ENCODE data around the gene POLDIP2.

Gene POLDIP2

DNA sequence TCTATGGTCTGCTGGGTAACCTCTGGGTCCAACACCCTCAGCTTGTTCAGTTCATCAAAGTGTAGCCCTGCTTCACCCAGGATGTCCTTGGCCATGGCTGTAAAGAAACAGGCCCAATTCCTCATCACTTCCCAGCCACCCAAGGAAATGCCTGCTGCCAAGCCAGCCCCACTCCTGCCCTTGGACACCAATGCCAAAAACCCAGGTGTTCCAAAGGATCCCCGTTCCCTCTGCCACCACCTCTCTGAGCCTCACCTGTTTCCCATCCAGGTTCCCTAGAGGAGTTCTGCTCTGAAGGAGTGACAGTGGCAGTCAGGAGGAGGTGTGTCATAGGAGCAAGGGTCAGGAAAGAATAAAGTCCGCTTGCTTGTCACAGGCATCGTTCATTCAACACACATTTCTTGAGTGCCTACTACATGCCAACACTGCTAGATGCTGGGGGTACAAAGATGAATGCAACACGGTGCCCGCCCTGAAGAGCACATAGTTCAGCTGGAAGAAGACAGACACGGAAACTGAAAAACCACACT, 25.4 kb downstream of the POLDIP2 start:
- DNase-seq (ENCODE audit: low spot score in 2 of 2), result no peak
- Mint-ChIP-seq H3K27me3 (no peaks in the 10 kb centered on the region), H3K9me3 (no peaks in the 10 kb centered on the region), H3K27ac (no peak overlapping the region), H3K36me3 (peaks cover 8% of the 10 kb centered on the region), H3K4me3 (no peak overlapping the region), H3K4me1 (peaks cover 21% of the 10 kb centered on the region)
- no peak for ATAC-seq (ENCODE audit: low read depth)

DNA sequence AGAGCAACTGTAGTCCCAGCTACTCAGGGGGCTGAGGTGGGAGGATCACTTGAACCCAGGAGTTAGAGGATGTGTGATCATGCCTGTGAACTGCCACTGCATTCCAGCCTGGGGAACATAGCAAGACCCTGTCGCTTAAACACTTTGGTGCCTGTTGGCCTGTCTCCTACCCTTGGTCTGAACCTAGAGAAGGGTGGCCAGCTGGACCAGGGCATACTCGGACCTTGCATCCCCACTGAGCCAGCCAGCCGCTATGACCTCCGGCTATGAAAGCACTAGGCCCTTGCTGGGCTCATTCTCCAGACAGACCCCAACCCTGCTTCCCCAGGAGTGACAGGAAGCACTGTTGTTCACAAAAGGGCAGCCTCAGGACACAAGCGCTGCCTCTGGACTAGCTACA, 26.7 kb downstream of the POLDIP2 start:
- no peak for ATAC-seq (ENCODE audit: low read depth)
- Mint-ChIP-seq H3K27me3 (no peaks in the 10 kb centered on the region), H3K27ac (no peak overlapping the region), H3K9me3 (no peaks in the 10 kb centered on the region), H3K36me3 (peaks cover 10% of the 10 kb centered on the region), H3K4me3 (no peak overlapping the region), H3K4me1 (peaks cover 14% of the 10 kb centered on the region)
- DNase-seq (ENCODE audit: low spot score in 2 of 2), result no peak

- H3K9me3 Mint-ChIP-seq, result no peaks in the 10 kb centered on the region
- H3K4me1 Mint-ChIP-seq, result peaks cover 2% of the 10 kb centered on the region
- H3K27me3 Mint-ChIP-seq, result no peaks in the 10 kb centered on the region
- DNase-seq (ENCODE audit: low spot score in 2 of 2) (no peak), ATAC-seq (ENCODE audit: low read depth) (no peak)
- H3K27ac Mint-ChIP-seq, result no peak overlapping the region
- H3K36me3 Mint-ChIP-seq, result peaks cover 10% of the 10 kb centered on the region
- no peak overlapping the region for H3K4me3 Mint-ChIP-seq
These were observed 29.0 kb downstream of the POLDIP2 start for GRCh38 chr17:28328325-28328724.

GRCh38 chr17:28327709-28328108, 29.6 kb downstream of the POLDIP2 start:
- DNase-seq (ENCODE audit: low spot score in 2 of 2), result no peak
- Mint-ChIP-seq H3K4me1 (peaks cover 2% of the 10 kb centered on the region), H3K36me3 (peaks cover 10% of the 10 kb centered on the region), H3K27ac (no peak overlapping the region), H3K27me3 (no peaks in the 10 kb centered on the region), H3K9me3 (no peaks in the 10 kb centered on the region), H3K4me3 (no peak overlapping the region)
- no peak for ATAC-seq (ENCODE audit: low read depth)

DNA sequence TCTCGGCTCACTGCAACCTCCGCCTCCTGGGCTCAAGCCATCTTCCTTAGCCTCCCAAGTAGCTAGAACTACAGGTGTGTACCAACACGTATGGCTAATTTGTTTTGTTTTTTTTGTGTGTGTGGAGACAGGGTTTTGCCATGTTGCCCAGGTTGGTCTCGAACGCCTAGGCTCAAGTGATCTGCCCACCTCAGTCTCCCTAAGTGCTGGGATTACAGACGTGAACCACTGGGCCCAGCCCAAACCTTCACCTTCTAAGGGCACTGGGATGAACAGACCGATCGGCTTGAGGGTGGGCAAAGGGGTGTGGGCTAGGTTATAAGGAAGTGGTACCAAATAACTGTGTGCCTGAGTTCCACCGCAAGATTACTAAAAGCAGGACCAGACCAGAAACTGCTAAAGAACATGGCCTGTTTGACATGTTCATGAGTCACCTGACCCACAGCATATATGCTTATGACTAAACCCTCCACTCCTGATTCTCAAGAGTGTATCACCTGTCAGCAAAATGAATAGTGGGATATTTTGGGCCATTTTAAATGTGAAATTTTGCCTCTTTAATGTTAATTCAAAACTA, 30.2 kb downstream of the POLDIP2 start:
- ATAC-seq (ENCODE audit: low read depth) (no peak), DNase-seq (ENCODE audit: low spot score in 2 of 2) (no peak)
- no peak overlapping the region for H3K4me3 Mint-ChIP-seq
- no peaks in the 10 kb centered on the region for H3K27me3 Mint-ChIP-seq
- H3K27ac Mint-ChIP-seq, result no peak overlapping the region
- no peaks in the 10 kb centered on the region for H3K9me3 Mint-ChIP-seq
- peaks cover 8% of the 10 kb centered on the region for H3K36me3 Mint-ChIP-seq
- H3K4me1 Mint-ChIP-seq, result peaks cover under 1% of the 10 kb centered on the region

DNA sequence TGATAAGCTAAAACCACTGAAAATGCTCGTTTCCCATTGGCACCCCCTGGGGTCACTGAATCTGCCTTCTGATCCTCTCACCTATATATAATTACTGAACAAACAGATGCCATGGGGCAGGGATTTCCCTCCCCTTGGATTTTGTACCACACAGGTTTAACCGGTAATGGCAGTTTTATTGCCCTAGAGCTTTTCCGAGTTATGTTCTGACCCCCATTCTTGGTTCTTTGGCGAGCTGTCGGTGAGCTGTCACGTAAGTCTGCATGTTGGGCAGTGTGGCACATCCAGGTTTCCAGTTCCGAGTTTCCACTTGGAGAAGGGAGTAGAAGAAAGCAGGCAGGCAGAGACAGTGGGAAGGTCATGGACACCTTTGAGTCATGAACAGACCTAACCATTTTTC, 31.2 kb downstream of the POLDIP2 start:
- H3K36me3 Mint-ChIP-seq, result peaks cover 7% of the 10 kb centered on the region
- ATAC-seq (ENCODE audit: low read depth), result no peak

GRCh38 chr17:28325211-28325610, 32.1 kb downstream of the POLDIP2 start:
- H3K36me3 Mint-ChIP-seq, result peaks cover 7% of the 10 kb centered on the region
- no peak overlapping the region for H3K4me3 Mint-ChIP-seq
- no peaks in the 10 kb centered on the region for H3K9me3 Mint-ChIP-seq

More for the DNA sequence above, 31.2 kb downstream of the POLDIP2 start:
- Mint-ChIP-seq H3K4me1 (no peaks in the 10 kb centered on the region), H3K27me3 (no peaks in the 10 kb centered on the region), H3K9me3 (no peaks in the 10 kb centered on the region), H3K27ac (no peak overlapping the region), H3K4me3 (no peak overlapping the region)
- no peak for DNase-seq (ENCODE audit: low spot score in 2 of 2)

DNA sequence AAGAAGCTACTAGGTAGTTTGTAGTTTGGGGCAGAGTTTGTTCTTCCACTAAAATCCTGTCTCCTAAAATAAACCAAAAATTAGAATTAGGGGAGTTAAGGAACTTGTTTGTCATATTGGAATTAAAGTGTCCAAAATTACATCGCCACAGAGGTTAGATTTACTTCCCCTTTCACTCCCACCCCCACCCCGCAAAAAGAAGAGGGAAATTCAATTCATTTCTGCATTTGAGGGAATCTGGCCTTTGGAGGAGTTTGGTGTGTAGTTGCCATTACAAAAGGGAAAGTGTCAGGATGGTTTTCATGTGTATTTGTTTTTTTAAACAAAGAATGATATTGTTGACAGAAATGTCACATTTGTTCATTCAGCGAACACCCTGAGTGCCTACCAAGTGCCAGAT, 32.5 kb downstream of the POLDIP2 start:
- Mint-ChIP-seq H3K9me3 (no peaks in the 10 kb centered on the region), H3K27me3 (no peaks in the 10 kb centered on the region), H3K36me3 (peaks cover 7% of the 10 kb centered on the region), H3K27ac (no peak overlapping the region), H3K4me3 (no peak overlapping the region), H3K4me1 (peaks cover 5% of the 10 kb centered on the region)
- no peak for DNase-seq (ENCODE audit: low spot score in 2 of 2)
- ATAC-seq (ENCODE audit: low read depth), result no peak

More at GRCh38 chr17:28325211-28325610, 32.1 kb downstream of the POLDIP2 start:
- DNase-seq (ENCODE audit: low spot score in 2 of 2), result no peak
- no peak for ATAC-seq (ENCODE audit: low read depth)
- H3K4me1 Mint-ChIP-seq, result peaks cover 1% of the 10 kb centered on the region
- H3K27ac Mint-ChIP-seq, result no peak overlapping the region
- H3K27me3 Mint-ChIP-seq, result no peaks in the 10 kb centered on the region

DNA sequence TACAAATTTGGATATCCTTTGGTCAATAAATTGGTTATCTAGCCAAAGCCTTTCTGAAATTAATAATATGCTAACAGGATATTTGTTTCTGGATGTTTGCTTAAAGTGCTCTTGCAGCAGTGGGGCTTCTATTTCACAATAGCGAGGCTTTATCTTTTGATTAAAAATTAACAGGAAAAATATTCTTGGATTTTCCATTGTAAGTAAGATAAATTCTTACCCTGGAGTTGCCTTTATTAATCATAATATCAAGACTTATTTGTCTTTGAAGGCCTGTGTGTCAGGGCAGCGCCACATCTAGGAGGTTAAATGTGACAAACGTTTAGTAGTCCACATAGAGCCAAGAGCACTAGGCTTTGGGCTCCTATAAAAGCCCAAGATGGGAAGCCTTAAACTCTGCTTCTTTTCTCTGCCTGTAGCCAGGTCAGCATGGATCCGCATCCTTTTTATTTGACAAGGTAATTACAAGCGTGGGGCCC, 33.0 kb downstream of the POLDIP2 start:
- no peak for DNase-seq (ENCODE audit: low spot score in 2 of 2)
- H3K27ac Mint-ChIP-seq, result no peak overlapping the region
- no peaks in the 10 kb centered on the region for H3K27me3 Mint-ChIP-seq
- H3K36me3 Mint-ChIP-seq, result peaks cover 7% of the 10 kb centered on the region
- no peak overlapping the region for H3K4me3 Mint-ChIP-seq
- peaks cover 8% of the 10 kb centered on the region for H3K4me1 Mint-ChIP-seq
- no peaks in the 10 kb centered on the region for H3K9me3 Mint-ChIP-seq
- no peak for ATAC-seq (ENCODE audit: low read depth)

- no peaks in the 10 kb centered on the region for H3K9me3 Mint-ChIP-seq
- peak overlapping the region; percentile 38 for H3K27ac Mint-ChIP-seq
- no peak for DNase-seq (ENCODE audit: low spot score in 2 of 2)
- peak overlapping the region; percentile 92 for H3K4me3 Mint-ChIP-seq
- ATAC-seq (ENCODE audit: low read depth), result no peak
- no peaks in the 10 kb centered on the region for H3K27me3 Mint-ChIP-seq
- peaks cover 19% of the 10 kb centered on the region for H3K4me1 Mint-ChIP-seq
- no peaks in the 10 kb centered on the region for H3K36me3 Mint-ChIP-seq
These were observed 36.9 kb downstream of the POLDIP2 start for GRCh38 chr17:28320215-28321061.

DNA sequence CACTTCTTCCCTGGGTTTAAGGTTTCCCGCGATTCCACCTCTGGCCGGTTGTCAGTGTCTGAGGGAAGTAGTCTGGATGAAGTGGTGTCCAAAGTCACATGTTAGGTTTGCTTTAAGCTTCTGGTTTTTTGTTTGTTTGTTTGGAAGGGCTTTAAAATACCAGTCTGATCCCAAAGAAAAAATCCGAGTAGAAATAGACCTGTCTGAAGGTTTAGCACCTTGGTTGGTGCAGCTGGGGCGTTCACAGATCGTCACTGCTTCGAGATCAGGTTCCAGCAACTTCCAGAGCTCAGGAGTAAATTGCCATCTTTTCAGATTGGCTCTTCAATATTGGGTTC, 37.8 kb downstream of the POLDIP2 start:
- H3K27me3 Mint-ChIP-seq, result no peaks in the 10 kb centered on the region
- no peaks in the 10 kb centered on the region for H3K9me3 Mint-ChIP-seq
- H3K36me3 Mint-ChIP-seq, result no peaks in the 10 kb centered on the region
- H3K4me1 Mint-ChIP-seq, result peaks cover 19% of the 10 kb centered on the region
- DNase-seq (ENCODE audit: low spot score in 2 of 2) (no peak), ATAC-seq (ENCODE audit: low read depth) (no peak)
- H3K27ac Mint-ChIP-seq, result peak overlapping the region; percentile 85
- peak overlapping the region; percentile 92 for H3K4me3 Mint-ChIP-seq

- peak; percentile 96 for ATAC-seq (ENCODE audit: low read depth)
These were observed 38.3 kb downstream of the POLDIP2 start, which contains the start of gene TMEM97 for GRCh38 chr17:28318759-28319597. TSS of gene TMEM97 (plus strand) at chr17:28319200. CDS start at chr17:28319240, 40 bp downstream.

GRCh38 chr17:28317966-28318758, 39.2 kb downstream of the POLDIP2 start:
- Mint-ChIP-seq H3K4me3 (peak overlapping the region; percentile 92), H3K27me3 (no peaks in the 10 kb centered on the region), H3K9me3 (no peaks in the 10 kb centered on the region), H3K27ac (no peak overlapping the region), H3K36me3 (no peaks in the 10 kb centered on the region), H3K4me1 (peaks cover 19% of the 10 kb centered on the region)
- DNase-seq (ENCODE audit: low spot score in 2 of 2) (peak in 1 of 2 donors; percentile 25), ATAC-seq (ENCODE audit: low read depth) (peak; percentile 12)

More at GRCh38 chr17:28318759-28319597, 38.3 kb downstream of the POLDIP2 start, which contains the start of gene TMEM97:
- H3K4me1 Mint-ChIP-seq, result peaks cover 19% of the 10 kb centered on the region
- no peaks in the 10 kb centered on the region for H3K9me3 Mint-ChIP-seq
- H3K27me3 Mint-ChIP-seq, result no peaks in the 10 kb centered on the region
- H3K4me3 Mint-ChIP-seq, result peak within 1 kb of the TSS; percentile 92
- no peaks in the 10 kb centered on the region for H3K36me3 Mint-ChIP-seq
- peak; percentile 83 to 91 for DNase-seq (ENCODE audit: low spot score in 2 of 2)
- H3K27ac Mint-ChIP-seq, result peak within 1 kb of the TSS; percentile 85
